ENCODE measurements around the gene BCHE.

- TF ChIP-seq MAX (IDR thresholded peaks at IDR 0.05) (no peak), YY1 (IDR thresholded peaks at IDR 0.05; ENCODE audit: low read depth) (no peak), TEAD4 (IDR thresholded peaks at IDR 0.05) (no peak), CEBPB (IDR thresholded peaks at IDR 0.05) (no peak), USF1 (IDR thresholded peaks at IDR 0.05) (no peak), NFIC (IDR thresholded peaks at IDR 0.05) (no peak), FOXM1 (IDR thresholded peaks at IDR 0.05; ENCODE audit: borderline replicate concordance, low read depth) (no peak), TAF1 (IDR thresholded peaks at IDR 0.05; ENCODE audit: low read depth) (no peak), EP300 (IDR thresholded peaks at IDR 0.05; ENCODE audit: borderline replicate concordance) (no peak), CREB1 (IDR thresholded peaks at IDR 0.05; ENCODE audit: low read depth) (no peak), EGR1 (IDR thresholded peaks at IDR 0.05) (no peak), ZBTB7A (IDR thresholded peaks at IDR 0.05; ENCODE audit: low read depth) (no peak), TCF12 (IDR thresholded peaks at IDR 0.05; ENCODE audit: low read depth) (no peak), RAD21 (IDR thresholded peaks at IDR 0.05; ENCODE audit: low read depth) (no peak)
Measured at GRCh38 chr3:165788531-165788930, 48.7 kb downstream of the BCHE start.

All from Ishikawa (cell line).